ENCODE data around the gene RAVER1.
"Not testable (repeated sequence)": the region's sequence is repeated elsewhere in the genome, so short reads cannot be mapped to it uniquely, and the experiment has no call there.

Gene RAVER1

DNA sequence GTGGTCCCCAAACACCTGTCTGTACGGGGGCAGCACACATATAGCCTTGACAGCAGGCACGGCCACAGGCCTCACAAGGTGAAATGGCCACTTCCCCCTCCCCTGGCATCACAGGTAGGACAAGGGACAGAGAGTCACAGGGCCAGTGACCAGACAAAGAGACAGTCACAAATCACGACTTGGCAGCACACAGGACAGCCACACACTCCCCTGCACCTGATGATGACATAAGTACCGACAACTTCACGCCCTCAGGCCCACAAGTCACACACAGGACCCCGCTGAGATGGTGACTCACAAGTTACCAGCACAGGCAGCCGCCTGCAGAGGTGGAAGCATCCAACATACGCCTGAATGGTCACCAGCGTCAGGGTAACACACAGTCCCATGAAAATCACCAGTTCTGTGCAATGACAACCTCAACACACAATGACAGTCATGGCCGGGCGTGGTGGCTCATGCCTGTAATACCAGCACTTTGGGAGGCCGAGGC lies 30.5 kb upstream of the RAVER1 start:
- Mint-ChIP-seq H3K27ac (no peak overlapping the region), H3K4me1 (peaks cover 3% of the 10 kb centered on the region), H3K36me3 (peaks cover 26% of the 10 kb centered on the region), H3K9me3 (no peaks in the 10 kb centered on the region), H3K27me3 (no peaks in the 10 kb centered on the region), H3K4me3 (no peak overlapping the region)
- no peak for DNase-seq (ENCODE audit: low spot score in 2 of 2)
- no peak for ATAC-seq (ENCODE audit: low read depth)

DNA sequence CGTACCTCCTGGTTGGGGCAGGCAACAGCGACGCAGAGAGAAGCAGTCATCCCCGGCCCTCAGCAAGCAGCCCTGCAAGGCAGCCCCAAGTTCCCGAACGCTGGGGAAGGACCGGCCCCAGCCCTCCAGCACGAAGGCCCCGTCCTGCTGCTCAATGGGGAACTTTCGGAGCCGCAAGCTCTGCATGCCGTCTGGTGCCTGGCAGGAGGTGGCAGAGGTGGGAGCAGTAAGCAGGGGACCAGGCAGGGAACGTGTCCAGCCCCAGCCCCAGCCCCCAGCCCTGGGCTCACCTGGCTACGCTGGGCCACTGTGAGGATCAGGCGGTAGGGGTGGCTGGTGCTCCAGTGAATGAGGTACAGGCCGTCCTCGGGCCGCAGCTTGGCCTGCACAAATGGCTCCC lies 28.9 kb upstream of the RAVER1 start:
- peaks cover 3% of the 10 kb centered on the region for H3K4me1 Mint-ChIP-seq
- peaks cover 22% of the 10 kb centered on the region for H3K36me3 Mint-ChIP-seq
- no peak overlapping the region for H3K4me3 Mint-ChIP-seq
- DNase-seq (ENCODE audit: low spot score in 2 of 2) = no peak
- no peaks in the 10 kb centered on the region for H3K27me3 Mint-ChIP-seq
- no peaks in the 10 kb centered on the region for H3K9me3 Mint-ChIP-seq
- no peak for ATAC-seq (ENCODE audit: low read depth)
- no peak overlapping the region for H3K27ac Mint-ChIP-seq

DNA sequence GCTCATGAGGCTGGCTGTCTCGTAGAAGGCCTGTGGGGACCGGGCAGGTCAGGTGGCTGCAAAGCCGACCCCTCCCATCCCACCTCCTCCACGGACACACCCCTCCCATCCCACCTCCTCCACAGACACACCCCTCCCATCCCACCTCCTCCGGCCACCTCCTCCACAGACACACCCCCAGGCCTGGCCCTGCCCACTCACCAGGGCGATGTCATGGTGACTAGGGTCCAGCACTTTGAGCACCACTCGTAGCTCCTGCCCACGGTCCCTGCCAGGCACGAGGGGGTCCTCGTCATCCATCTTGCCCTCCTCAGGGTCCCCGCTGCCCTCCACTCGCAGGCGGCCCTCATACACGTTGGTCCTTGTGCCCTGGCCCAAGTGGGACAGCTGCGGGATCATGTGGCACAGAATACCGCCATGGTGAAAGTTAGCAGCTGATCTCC lies 28.3 kb upstream of the RAVER1 start:
- ATAC-seq (ENCODE audit: low read depth) (no peak), DNase-seq (ENCODE audit: low spot score in 2 of 2) (no peak)
- H3K27ac Mint-ChIP-seq = no peak overlapping the region
- no peaks in the 10 kb centered on the region for H3K27me3 Mint-ChIP-seq
- H3K4me1 Mint-ChIP-seq = peaks cover 3% of the 10 kb centered on the region
- no peaks in the 10 kb centered on the region for H3K9me3 Mint-ChIP-seq
- peaks cover 23% of the 10 kb centered on the region for H3K36me3 Mint-ChIP-seq
- H3K4me3 Mint-ChIP-seq = no peak overlapping the region

DNA sequence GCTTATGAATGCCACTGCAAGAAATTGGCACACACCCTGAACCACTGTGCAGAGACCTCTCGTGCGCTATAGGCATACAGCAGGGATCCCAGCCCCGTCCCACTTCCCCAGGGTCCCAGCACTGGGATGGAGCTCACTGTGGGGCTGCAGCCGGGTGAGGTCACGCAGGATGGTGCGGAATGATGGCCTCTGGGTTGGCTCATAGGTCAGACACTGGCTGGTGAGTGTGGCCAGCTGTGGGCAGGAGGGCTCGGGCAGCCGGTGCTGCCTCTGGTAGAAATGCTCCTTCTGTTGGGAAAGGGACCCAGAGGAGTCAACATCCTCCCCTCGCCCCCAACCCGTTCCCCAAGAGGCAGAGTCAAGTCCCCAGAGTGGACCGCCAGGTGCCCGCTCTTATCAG lies 23.1 kb upstream of the RAVER1 start:
- no peaks in the 10 kb centered on the region for H3K9me3 Mint-ChIP-seq
- peaks cover 3% of the 10 kb centered on the region for H3K4me1 Mint-ChIP-seq
- no peaks in the 10 kb centered on the region for H3K27me3 Mint-ChIP-seq
- peaks cover 37% of the 10 kb centered on the region for H3K36me3 Mint-ChIP-seq
- ATAC-seq (ENCODE audit: low read depth) = no peak
- no peak for DNase-seq (ENCODE audit: low spot score in 2 of 2)
- H3K4me3 Mint-ChIP-seq = no peak overlapping the region
- H3K27ac Mint-ChIP-seq = no peak overlapping the region

DNA sequence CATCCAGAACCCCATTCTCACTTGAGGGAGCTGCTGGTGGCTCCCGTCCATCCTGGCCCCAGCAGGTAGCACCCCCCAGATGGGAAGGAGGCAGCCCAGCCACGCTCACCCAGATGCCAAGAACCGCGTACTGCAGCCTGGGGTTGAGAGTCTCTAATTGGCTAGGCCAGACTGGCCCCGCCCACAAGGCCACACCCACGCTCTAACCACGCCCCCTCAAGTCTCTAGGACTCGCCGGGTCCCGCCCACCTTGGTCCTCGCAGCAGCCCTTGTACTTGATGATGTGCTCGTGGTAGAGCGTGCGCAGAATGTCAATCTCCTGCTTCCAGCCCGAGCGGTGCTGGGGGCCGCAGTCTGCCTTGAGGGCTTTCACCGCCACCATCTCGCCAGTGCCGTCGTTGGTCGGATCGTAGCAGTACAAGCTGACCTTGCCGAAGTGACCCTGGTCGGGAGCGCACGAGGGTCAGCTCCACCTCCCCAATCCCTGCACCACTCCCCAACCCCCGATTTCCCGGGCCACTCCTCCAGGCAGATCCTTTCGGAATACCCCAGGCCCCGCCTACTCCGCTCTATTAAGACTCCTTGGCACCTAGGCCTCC lies 20.6 kb upstream of the RAVER1 start:
- H3K4me3 Mint-ChIP-seq = no peak overlapping the region
- no peak overlapping the region for H3K27ac Mint-ChIP-seq
- H3K36me3 Mint-ChIP-seq = peaks cover 25% of the 10 kb centered on the region
- peak; percentile 47 for ATAC-seq (ENCODE audit: low read depth)
- no peaks in the 10 kb centered on the region for H3K4me1 Mint-ChIP-seq
- no peak for DNase-seq (ENCODE audit: low spot score in 2 of 2)
- no peaks in the 10 kb centered on the region for H3K9me3 Mint-ChIP-seq
- no peaks in the 10 kb centered on the region for H3K27me3 Mint-ChIP-seq

DNA sequence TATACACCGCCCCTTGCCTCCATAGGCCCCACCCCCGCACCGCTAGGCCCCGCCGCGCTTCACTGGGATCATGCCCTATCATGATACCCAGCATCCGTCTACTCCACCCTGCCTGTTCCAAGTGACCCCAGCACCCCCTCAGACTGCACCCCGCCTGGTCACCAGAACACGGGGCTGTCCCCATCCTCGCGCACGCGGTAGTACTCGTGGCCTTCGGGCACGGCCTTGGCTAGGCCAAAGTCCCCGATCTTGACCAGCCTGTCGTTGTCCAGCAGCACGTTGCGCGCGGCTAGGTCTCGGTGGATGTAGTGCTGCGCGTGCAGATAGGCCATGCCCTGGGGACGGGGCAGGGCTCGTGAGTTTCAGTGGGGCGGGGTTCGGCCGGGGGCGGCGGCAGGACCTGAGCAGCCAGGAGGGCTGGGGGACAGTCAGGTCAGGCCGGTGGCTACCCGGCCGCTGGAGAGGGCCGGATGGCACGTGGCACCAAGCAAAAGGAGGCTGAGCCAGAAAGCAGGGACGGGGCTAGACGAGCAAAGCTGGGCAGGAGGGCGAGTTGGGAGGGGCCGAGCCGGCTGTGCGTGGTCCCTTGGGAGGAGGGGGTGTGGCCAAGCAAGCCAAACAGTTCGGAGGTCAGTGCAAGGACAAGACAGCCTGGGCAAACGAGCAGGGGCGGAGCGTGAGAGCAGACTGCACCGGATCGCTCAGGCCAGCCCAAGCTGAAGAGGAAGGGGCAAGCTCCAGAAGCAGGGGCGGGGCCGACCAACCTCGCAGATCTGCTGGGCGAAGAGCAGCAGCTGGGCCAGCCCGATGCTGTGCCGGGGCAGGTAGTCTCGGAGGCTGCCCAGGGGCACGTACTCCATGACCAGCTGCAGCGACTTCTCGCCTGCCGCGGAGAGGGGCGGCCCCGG lies 19.7 kb upstream of the RAVER1 start:
- no peak for ATAC-seq (ENCODE audit: low read depth)
- H3K27ac Mint-ChIP-seq = no peak overlapping the region
- H3K4me1 Mint-ChIP-seq = no peaks in the 10 kb centered on the region
- H3K9me3 Mint-ChIP-seq = no peaks in the 10 kb centered on the region
- H3K36me3 Mint-ChIP-seq = peaks cover 25% of the 10 kb centered on the region
- H3K27me3 Mint-ChIP-seq = no peaks in the 10 kb centered on the region
- DNase-seq (ENCODE audit: low spot score in 2 of 2) = no peak
- H3K4me3 Mint-ChIP-seq = no peak overlapping the region

DNA sequence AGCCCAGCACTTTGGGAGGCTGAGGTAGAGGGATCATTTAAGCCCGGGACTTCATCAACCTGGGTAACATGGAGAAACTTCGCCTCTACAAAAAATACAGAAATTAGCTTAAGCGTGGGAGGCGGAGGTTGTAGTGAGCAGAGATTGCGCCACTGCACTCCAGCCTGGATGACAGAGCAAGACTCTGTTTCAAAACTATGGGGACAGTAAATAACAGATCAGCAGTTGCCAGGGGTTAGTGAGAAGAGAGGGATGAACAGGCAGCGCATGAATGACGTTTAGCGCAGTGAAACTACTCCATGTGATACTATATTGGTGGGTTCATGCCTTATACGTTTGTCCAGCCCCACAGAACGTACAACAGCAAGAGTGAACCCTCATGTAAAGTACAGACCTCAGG lies 13.2 kb upstream of the RAVER1 start:
- Mint-ChIP-seq H3K9me3 (no peaks in the 10 kb centered on the region), H3K27me3 (no peaks in the 10 kb centered on the region), H3K27ac (no peak overlapping the region), H3K4me3 (no peak overlapping the region), H3K36me3 (peaks cover 2% of the 10 kb centered on the region), H3K4me1 (no peaks in the 10 kb centered on the region)
- ATAC-seq (ENCODE audit: low read depth) = no peak
- no peak for DNase-seq (ENCODE audit: low spot score in 2 of 2)

DNA sequence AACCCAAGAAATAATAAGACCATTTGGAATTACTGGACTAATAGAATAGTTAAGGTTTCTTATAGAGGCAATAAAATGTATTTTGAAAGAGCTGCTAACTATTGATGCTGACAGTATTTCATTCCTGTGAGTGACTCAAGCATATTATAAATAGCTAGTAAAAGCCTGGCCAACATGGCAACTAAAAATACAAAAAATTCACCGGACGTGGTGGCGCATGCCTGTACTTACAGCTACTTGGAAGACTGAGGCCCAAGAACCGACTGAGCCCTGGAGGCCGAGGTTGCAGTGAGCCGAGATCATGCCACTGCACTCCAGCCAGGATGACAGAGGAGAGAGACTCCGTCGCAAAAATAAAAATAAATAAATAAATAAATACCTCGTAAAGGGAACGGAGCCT lies 11.5 kb upstream of the RAVER1 start:
- Mint-ChIP-seq H3K4me3 (no peak overlapping the region), H3K36me3 (peaks cover under 1% of the 10 kb centered on the region), H3K27me3 (no peaks in the 10 kb centered on the region), H3K9me3 (no peaks in the 10 kb centered on the region), H3K4me1 (peaks cover 2% of the 10 kb centered on the region), H3K27ac (no peak overlapping the region)
- ATAC-seq (ENCODE audit: low read depth) = no peak
- no peak for DNase-seq (ENCODE audit: low spot score in 2 of 2)

DNA sequence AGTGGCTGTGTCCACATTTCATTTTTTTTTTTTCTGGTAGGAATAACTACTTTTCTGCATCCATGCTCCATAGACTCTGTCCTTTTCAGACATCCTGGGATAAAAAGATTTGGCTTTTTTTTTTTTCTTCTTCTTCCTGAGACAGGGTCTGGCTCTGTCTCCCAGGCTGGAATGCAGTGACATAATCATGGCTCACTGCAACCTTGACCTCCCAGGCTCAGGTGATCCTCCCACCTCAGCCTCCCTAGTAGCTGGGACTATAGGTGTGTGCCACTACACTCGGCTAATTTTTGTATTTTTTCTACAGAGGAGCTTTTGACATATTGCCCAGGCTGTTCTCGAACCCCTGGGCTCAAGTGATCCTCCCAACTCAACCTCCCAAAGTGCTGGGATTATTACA lies 10.2 kb upstream of the RAVER1 start:
- no peak overlapping the region for H3K27ac Mint-ChIP-seq
- H3K4me3 Mint-ChIP-seq = no peak overlapping the region
- H3K36me3 Mint-ChIP-seq = no peaks in the 10 kb centered on the region
- no peaks in the 10 kb centered on the region for H3K9me3 Mint-ChIP-seq
- DNase-seq (ENCODE audit: low spot score in 2 of 2) (no peak), ATAC-seq (ENCODE audit: low read depth) (no peak)
- H3K4me1 Mint-ChIP-seq = peaks cover 9% of the 10 kb centered on the region
- H3K27me3 Mint-ChIP-seq = no peaks in the 10 kb centered on the region

DNA sequence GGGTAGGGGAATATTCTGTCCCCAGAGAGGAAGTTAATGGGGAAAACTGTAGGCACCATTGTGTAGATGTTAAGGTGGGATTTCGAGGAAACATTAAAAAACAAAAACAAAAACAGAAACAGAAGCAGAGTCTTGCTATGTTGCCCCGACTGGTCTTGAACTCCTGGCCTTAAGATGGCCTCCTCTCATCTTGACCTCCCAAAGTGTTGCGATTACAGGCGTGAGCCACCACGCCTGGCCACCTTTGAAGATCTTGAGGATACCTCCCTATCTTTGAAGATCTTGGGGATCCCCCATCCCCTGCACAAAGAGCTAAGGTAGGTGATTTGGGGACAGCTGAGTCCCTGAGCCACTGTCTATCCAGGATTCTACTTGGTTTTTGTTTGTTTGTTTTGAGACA lies 6.6 kb upstream of the RAVER1 start:
- DNase-seq (ENCODE audit: low spot score in 2 of 2) (no peak), ATAC-seq (ENCODE audit: low read depth) (no peak)
- Mint-ChIP-seq H3K9me3 (no peaks in the 10 kb centered on the region), H3K27me3 (no peaks in the 10 kb centered on the region), H3K4me1 (peaks cover 14% of the 10 kb centered on the region), H3K4me3 (peak overlapping the region; percentile 97), H3K36me3 (peaks cover 2% of the 10 kb centered on the region), H3K27ac (peak overlapping the region; percentile 92)

DNA sequence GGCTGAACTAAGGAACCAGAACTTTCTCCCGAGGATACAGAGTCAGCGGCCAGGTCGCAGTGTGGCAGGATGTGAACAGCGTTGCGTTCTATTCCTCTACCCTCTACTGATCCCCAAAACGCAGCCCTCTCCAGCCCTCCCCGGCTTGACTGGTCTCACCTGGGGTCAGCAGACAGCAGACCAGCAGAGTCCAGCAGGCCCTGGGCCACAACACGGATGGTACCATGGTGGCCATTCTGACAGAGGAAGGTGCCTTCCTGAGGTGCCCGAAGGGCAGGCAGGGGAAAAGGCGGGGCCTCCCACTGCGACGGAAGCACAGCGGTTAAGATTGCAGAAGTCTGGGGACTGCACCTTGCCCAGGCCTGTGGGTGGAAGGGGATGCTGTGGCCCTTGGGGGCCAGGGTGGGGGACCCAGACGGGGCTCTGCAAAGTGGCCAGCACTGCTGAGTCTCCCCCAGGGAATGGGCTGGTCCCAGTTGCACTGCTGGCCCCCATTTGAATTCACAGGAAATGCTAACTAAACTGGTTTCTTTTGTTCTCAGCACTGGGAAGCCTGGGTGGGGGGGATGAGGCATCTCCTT lies 6.1 kb upstream of the RAVER1 start, which contains the start of gene ICAM3:
Gene ICAM3, minus strand, starts transcription at position 245 of the 581 bp plus-strand sequence. Its CDS starts 10 bp downstream, at position 235.
- H3K4me3 Mint-ChIP-seq = peak within 1 kb of the TSS; percentile 97
- peaks cover 2% of the 10 kb centered on the region for H3K36me3 Mint-ChIP-seq
- peak within 1 kb of the TSS; percentile 92 for H3K27ac Mint-ChIP-seq
- H3K4me1 Mint-ChIP-seq = peaks cover 14% of the 10 kb centered on the region
- no peaks in the 10 kb centered on the region for H3K9me3 Mint-ChIP-seq
- H3K27me3 Mint-ChIP-seq = no peaks in the 10 kb centered on the region
- DNase-seq (ENCODE audit: low spot score in 2 of 2) (peak; percentile 51 to 62), ATAC-seq (ENCODE audit: low read depth) (peak; percentile 100)

DNA sequence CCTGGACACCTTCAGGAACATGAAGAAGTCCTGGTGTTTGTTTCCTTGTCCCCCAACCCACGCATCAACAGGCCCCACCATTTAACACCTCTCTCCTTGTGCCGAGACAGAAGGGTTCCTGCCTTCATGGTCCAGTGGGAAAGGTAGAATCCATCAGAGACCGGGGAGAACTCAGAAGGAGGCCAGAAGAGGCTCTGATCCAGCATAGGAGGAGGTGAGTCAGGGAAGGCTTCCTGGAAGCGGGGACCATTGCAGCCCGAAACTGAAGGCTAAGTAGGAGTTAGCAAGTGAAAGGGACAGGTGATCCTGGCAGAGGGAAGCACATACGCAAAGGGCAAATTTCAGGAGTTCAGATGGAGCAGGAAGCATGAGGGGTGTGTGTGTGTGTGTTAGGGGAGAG lies 5.6 kb upstream of the RAVER1 start:
- H3K27ac Mint-ChIP-seq = peak overlapping the region; percentile 92
- no peaks in the 10 kb centered on the region for H3K9me3 Mint-ChIP-seq
- H3K27me3 Mint-ChIP-seq = no peaks in the 10 kb centered on the region
- peaks cover 2% of the 10 kb centered on the region for H3K36me3 Mint-ChIP-seq
- ATAC-seq (ENCODE audit: low read depth) = peak; percentile 1
- no peak for DNase-seq (ENCODE audit: low spot score in 2 of 2)
- peaks cover 14% of the 10 kb centered on the region for H3K4me1 Mint-ChIP-seq
- H3K4me3 Mint-ChIP-seq = peak overlapping the region; percentile 97

DNA sequence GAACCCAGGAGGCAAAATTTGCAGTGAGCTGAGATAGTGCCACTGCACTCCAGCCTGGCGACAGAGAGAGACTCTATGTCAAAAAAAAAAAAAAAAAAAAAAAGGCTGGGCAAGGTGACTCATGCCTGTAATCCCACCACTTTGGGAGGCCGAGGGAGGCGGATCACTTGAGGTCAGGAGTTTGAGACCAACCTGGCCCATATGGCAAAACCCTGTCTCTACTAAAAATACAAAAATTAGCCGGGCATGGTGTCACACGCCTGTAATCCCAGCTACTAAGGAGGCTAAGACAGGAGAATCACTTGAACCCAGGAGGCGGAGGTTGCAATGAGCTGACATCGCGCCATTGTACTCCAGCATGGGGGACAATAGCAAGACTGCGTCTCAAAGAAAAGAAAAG lies 3.4 kb upstream of the RAVER1 start:
- not testable (repeated sequence) for H3K27me3 Mint-ChIP-seq; DNase-seq (ENCODE audit: low spot score in 2 of 2); H3K27ac Mint-ChIP-seq; H3K9me3 Mint-ChIP-seq; H3K36me3 Mint-ChIP-seq; H3K4me3 Mint-ChIP-seq; ATAC-seq (ENCODE audit: low read depth)
- H3K4me1 Mint-ChIP-seq = peaks cover 22% of the 10 kb centered on the region

DNA sequence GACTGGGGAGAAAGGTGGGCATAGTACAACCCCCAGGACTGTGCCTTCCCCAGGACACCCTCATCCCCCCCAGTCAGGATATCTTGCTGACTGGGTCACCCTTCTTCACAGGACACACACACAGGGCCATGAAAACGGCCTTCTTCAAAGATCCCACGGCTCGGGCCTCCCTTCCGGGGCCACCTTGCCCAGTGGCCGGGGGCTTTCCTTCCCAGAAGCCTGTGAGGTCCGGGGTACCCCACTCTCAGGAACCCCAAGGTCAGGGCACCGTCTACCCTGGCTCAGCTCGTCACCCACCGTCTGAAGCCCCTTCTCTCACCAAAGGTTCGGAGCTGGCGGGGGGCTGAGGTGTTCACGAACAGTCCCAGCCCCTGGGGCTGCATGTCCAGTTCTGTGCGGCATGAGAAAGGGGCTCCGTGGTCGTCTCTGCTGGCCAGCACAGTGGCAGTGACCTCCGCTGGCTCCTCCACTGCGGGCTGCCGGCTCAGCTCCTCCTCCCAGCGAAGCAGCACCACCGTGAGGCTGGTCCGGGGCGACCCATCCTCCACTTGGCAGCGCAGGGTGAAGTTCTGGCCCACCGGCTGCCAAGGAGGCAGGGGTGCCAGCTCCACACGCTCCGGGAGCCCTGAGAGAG lies 2.1 kb upstream of the RAVER1 start:
- Mint-ChIP-seq H3K27ac (no peak overlapping the region), H3K4me3 (peak overlapping the region; percentile 58), H3K27me3 (no peaks in the 10 kb centered on the region), H3K36me3 (peaks cover 2% of the 10 kb centered on the region), H3K4me1 (peaks cover 19% of the 10 kb centered on the region), H3K9me3 (no peaks in the 10 kb centered on the region)
- DNase-seq (ENCODE audit: low spot score in 2 of 2) = no peak
- ATAC-seq (ENCODE audit: low read depth) = no peak

Measured in memory B cell (primary cell).